Activated CD8-positive, alpha-beta memory T cell treated with anti-CD3 and anti-CD28 coated beads, Interleukin-2, amount 50 U/mL, for 4 hours (primary cell): ENCODE measurements around the gene SPPL3.

Source experiments
- DNase-seq: peaks from one replicate; pipeline ENCODE4 v3.0.0-alpha.2; 2020

SPPL3 gene

DNA sequence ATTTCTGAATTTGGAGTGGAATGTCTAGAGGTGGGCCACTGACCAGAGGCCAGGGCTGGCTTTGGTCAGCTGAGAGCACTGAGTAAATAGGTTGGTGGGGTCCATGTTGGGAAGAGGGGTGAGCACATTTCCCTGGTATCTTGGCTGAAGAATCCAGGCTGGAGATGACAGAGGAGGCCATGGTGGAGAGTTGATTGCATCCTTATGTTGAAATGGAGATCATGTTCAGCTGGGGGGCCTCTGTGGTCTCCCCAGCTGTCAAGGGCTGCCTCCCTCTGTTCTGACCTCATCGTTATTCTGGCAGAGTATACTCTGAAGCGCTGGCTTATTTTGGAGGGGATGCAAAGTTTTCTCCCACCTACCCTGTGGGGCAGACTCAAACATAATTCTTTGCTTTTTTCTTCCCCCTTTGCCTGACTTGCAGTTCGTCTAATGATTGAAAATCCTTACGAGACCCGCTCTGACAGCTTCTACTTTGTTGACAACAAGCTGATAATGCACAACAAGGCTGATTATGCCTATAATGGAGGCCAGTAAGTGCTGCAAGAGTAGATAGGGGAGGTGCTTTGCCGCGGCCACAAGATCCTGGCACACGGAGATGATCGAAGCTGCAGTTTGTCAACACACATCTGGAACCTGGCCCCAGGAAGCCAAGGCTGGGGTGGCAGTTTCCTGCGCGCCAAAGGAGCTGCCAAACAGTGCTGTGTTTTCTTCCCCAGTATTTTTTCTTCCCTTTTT, 184.5 kb downstream of the SPPL3 start:
- no peak for DNase-seq

DNA sequence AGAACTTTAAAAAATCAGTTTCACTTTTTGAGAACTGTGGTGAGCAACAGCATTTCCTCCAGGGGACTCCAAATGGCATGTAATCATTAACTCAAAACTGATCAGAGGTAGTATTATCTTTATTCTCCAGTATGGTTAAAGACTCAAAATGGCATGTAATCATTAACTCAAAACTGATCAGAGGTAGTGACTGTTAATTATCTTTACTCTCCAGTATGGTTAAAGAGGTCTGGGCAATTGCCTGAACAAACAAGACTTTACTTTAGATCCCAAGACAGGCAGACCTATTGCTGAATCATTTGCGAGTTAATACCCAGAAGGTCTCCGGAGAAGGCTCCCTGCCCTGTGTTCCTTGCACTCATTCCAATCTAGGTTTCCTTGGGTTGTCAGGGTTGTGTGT, 185.1 kb downstream of the SPPL3 start:
- DNase-seq: no peak

DNA sequence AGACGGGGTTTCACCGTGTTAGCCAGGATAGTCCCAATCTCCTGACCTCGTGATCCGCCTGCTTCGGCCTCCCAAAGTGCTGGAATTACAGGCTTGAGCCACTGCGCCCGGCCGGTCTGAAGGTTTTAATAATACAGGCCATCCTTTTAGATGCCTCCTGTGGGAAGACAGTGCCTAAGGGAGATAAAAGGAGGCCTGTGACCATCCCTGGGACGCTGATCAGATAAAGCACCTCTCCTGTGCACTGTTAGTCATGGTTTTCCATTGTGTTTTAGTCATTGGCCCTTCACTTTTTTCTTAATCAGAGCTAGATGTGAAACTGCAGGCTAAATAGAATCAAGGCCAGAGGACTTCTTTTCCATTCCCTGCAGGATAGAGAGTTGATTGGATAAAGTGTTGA, 186.1 kb downstream of the SPPL3 start:
- no peak for DNase-seq

DNA sequence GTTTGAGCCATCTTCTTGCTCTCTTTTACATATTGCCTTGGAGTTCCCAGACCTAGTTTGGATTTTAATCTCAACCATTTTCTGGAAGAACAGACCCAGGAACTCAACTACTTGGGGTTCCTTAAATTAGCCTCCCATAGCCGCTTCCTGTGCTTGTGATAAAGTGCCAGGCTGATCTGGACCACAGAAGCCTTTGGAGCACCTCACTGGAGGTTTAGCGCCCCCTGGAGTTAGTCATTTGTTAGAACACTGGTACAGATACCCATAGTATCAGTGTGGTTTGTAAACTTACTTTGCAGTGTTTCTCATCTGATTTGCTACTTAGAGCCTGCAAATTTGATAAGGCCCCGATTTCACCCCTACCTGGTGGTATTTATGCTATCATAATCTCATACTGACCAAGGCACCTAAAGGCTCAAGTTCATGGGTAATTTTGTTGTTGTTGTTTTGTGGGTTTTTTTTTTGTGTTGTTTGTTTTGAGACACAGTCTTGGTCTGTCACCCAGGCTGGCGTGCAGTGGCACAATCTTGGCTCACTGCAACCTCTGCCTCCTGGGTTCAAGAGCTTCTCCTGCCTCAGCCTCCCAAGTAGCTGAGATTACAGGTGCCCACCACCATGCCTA, 190.2 kb downstream of the SPPL3 start:
- DNase-seq: peak; percentile 67

DNA sequence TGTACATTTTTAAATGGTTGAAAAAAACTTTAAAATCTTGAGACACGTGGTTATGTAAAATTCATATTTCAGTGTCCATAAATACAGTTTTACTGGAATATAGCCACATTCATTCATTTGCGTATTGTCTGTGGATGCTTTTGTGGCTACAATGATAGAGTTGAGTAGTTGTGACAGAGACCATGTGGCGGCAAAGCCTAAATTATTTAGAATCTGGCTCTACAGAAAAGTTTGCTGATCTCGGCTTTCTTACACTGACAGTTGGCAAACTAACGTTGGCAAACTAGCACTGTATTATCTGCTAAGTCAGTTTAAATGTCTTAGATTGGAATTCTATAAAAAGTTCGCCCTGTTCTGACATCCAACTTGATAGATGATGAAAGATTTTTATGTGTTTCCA, 191.5 kb downstream of the SPPL3 start:
- no peak for DNase-seq
